NCI-H82 (cell line): ENCODE results near the gene PET117.
"Not testable (repeated sequence)": the region's sequence is repeated elsewhere in the genome, so short reads cannot be mapped to it uniquely, and the experiment has no call there.

Experiments used
- DNase-seq: peaks from one replicate; lab custom pipeline; 2025; lab: John Stamatoyannopoulos, UW

PET117 gene, protein sequence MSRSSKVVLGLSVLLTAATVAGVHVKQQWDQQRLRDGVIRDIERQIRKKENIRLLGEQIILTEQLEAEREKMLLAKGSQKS

DNA sequence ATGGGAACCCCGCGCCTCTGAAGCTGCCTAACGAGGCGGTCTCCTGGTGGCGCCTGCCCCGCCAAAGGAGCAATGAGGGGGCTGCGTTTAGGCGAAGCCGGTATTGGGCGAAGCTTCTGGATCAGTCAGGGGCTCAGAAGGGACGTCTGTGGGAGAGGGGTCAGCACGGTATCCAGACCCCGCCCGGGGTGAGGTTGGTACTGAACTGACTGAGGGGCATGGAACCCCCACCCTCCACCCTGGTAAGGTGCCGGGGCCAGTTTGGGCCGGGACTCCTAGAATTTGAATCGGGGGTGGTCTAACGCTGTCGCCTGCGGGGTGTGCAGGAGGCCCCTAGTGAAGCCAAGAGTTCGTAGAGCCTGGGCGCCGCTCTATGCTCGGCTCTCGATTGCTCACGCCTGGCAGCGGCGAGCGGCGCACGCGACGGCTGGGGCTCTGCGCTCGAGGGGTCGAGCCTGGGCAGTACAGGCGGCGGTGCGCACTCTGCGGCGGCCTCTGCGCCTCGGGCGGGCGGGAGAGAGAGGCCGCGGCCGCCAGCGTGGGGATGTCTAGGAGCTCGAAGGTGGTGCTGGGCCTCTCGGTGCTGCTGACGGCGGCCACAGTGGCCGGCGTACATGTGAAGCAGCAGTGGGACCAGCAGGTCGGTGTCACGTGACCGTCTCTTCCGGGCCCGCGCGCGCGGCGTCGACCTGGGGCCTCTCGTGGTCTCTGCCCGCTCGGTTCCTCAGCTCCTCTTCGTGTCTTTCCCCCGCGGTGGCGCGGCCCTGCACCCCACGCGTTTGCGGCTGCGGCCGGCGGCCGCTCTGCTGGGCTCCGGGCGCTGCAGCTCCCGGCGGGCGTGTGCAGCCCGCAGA lies at the start of gene PET117, which contains the start of gene KAT14:
TSS of gene PET117 (plus strand) at position 452 of the 854 bp plus-strand sequence. CDS start at position 545, 93 bp downstream.
TSS of gene KAT14 (plus strand) at position 452 of the 854 bp plus-strand sequence. CDS start 4,798 bp downstream, outside the sequence.
- peak; percentile 90 for DNase-seq

DNA sequence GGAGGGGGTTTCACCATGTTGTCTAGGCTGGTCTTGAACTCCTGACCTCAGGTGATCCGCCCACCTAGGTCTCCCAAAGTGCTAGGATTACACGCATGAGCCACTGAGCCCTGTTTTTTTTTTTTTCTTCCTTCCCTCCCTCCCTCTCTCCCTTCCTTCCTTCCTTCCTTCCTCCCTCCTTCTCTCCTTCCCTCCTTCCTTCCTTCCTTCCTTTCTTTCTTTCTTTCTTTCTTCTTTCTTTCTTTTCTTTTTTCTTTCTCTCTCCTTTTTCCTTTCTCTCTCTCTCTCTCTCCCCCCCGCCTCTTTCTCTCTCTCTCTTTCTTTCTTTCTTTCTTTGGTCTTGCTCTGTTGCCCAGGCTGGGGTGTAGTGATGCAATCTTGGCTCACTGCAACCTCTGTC lies 49.4 kb upstream of the PET117 start:
- not testable (repeated sequence) for DNase-seq

GRCh38 chr20:18088841-18089240 lies 48.8 kb upstream of the PET117 start:
- not testable (repeated sequence) for DNase-seq

- peak; percentile 5 for DNase-seq
Observed at GRCh38 chr20:18090044-18090443, 47.6 kb upstream of the PET117 start.

- no peak for DNase-seq
Observed at GRCh38 chr20:18090477-18090876, 47.2 kb upstream of the PET117 start.

- no peak for DNase-seq
Observed at GRCh38 chr20:18091623-18092022, 46.0 kb upstream of the PET117 start.

DNA sequence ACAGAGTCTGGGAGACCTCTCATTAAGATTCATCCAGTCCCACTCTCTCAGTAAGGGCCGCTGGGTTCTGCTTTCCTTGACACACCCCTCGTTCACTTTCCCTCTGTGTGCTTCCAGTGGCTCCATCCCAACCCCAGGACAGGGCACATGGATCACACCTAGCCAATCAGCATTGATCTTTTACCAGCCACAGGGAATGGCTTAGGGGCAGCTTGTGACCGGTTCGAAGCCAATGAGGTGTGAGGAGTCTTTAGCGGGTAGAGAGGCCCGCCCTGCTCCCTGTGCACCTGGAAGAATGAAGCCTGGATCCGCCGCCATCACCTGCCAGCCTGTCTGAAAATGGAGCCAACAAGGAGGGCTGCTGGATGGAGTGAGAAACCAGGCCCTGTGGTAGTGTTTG lies 44.8 kb upstream of the PET117 start:
- DNase-seq, result no peak

- DNase-seq, result no peak
Observed at GRCh38 chr20:18093388-18093787, 44.3 kb upstream of the PET117 start.

DNA sequence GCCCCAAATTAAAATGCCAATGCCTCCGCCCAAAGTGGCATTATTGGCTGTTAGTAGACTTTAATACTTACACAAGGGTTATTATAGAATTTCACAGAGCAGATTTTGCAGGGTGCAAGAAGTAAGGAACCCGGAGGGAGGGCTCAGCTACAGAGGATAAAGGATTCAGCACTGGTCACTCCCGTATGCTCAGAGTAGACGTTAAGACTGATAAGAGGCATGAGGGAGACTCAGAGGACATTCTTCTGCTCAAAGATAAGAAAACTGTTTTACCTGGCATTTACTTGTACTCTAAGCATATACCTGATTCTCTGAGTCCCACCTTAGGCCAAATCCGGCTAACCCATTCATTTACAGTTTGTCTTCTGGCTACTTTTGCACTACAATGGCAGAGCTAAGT lies 43.5 kb upstream of the PET117 start:
- DNase-seq, result no peak

DNA sequence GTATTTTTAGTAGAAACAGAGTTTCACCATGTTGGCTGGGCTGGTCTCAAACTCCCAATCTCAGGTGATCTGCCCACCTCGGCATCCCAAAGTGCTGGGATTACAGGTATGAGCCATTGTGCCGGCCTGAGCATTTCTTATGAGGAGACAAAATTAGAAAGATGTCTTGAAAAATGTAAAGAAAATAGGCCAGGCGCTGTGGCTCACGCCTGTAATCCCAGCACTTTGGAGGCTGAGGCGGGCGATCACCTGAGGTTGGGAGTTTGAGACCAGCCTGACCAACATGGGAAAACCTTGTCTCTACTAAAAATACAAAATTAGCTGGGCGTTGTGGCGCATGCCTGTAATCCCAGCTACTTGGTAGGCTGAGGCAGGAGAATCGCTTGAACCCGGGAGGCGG lies 37.1 kb upstream of the PET117 start:
- not testable (repeated sequence) for DNase-seq

DNA sequence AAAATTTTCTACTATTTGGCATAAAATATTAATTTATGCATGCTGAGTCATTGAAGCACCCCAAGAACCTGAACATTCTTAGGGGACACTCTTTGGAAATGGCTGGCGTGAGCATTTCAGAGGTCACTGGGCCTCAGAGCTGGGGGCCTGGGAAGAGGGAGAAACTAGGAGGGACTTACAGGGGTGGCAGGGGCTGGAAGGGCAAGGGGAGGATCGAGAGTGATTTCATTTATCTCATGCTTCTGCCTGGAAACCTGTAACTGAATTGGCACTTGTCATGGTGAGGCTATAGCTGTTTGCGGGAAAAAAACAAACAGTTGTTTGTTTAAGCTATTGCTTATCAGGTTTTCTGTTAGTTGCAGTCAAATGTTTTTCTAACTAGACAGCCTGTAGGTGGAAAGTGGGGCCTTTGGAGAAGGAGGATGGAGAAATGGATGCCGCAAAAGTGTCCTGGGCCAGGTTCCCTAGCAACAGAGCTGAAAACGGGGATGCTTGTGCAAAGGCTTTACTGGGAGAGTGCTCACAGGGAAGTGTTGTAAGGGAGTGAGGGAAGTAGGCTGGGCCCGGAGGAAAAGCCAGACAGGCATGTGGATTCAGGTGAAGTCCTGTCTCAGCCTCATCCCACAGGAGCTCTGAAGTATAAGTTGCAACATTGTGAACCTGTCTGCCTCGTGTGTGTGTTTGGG lies 36.4 kb upstream of the PET117 start:
- no peak for DNase-seq

DNA sequence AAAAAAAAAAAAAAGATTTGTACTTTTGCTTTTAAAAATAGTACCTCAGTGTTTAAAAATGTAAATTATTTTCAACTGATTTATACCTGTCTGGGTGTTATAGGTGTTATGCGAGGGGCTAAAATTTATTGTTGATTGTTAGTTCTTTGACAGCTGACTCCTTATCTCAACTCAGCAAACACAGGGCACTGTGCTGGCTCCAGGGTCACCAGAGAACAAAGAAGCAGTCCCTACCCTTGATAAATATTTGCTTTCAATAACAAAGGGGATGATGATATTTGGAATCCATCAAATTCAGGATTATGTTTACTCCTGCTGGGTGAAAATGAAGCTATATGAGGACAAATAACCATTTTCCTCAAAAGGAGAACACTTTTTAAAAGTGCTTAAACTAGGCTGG lies 34.2 kb upstream of the PET117 start:
- DNase-seq, result no peak

- no peak for DNase-seq
Observed at GRCh38 chr20:18108326-18108725, 29.3 kb upstream of the PET117 start.

- DNase-seq, result not testable (repeated sequence)
Observed at GRCh38 chr20:18128574-18128973, 9.1 kb upstream of the PET117 start.

DNA sequence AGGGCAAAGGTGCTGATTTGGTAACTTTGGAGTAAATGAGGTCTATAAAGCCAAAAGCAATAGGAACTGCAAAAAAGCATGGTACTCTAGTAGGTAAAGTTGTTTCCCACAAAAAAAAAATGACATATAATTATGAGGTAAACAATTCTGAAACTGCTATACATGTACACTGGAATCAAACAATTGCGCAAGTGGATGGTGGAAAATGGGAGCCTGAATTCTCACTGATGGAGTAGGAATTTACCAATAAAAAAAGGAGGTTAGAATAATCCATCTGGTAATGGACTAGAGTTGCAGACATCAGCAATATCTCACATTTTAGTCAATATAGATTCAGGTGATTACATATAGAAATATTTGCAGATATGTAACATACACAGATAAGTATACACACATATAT lies 5.0 kb upstream of the PET117 start:
- no peak for DNase-seq

DNA sequence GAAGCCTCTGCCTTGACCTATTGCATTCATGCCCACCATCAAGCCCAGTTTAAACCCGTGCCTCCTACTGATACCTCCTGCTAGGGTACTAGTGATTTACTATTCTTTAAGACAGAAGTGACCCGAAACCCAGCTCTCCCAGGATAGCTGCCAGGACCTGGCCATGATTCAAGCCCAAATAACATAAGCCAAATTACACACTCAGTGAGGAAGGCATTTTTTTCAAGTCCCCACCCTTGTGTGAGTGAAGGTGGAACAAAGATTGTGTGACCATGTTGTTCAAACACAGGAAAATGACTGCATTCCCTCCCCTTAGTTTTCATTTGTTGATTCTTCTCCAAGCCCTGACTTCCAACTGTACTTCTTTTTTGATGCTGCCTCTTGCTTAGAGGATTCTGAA lies 3.7 kb upstream of the PET117 start:
- DNase-seq, result no peak

GRCh38 chr20:18138266-18138582 lies 561 bp downstream of the PET117 start:
- no peak for DNase-seq

- peak; percentile 26 for DNase-seq
Observed at GRCh38 chr20:18138639-18139583, 1.2 kb downstream of the PET117 start.

- DNase-seq, result no peak
Observed at GRCh38 chr20:18139832-18140231, 2.2 kb downstream of the PET117 start.

DNA sequence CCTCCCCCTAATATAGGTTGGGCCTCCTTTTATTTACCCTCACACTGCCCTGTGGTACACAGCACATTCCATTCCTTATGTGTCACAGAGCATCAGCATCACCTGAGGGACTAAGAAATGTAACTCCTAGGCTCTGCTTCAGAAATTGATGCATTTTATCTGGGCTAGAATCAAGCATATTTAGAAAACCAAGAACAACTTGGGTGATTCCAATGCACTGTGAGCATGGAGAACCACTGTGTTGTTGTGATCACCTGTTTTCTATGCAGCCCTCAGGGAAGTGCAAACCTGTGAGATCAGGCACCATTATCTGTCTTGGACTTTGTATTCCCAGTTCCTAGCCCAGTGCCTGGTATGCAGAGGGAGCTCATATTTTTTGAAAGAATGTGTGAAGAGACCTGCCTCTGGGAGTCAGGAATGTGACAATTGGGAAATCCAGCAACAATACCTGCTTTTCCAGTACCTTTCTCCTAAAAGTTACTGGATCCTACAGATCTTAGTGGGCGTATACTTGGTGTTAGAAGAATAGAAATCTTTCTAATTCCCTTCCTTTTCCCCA lies 7.0 kb downstream of the PET117 start:
- no peak for DNase-seq

DNA sequence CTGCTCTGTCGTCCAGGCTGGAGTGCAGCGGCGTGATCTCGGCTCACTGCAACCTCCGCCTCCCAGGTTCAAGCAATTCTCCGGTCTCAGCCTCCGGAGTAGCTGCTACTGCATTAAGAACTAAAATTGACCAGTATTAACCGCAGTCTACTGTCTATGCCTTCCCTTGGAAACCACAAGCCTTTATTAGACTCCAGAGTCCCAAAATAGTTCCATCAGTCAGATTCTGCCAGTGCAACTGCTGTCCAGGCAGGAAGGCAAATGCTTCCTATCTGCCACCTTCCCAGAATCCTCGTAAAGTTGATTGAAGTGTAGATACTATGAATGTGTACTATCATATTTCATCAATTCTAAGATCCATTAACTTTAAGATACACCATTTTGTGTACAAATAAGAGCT lies 16.7 kb downstream of the PET117 start:
- DNase-seq, result no peak

GRCh38 chr20:18156045-18156444 lies 18.4 kb downstream of the PET117 start:
- no peak for DNase-seq
